Brain microvascular endothelial cell (primary cell): ENCODE measurements around the gene LCNL1.

Source experiments
- DNase-seq: peaks from one replicate; pipeline ENCODE4 v3.0.0-alpha.2; 2020
- H3K27ac ChIP-seq: fragments of 250-450 bp; sonication (Bioruptor Pico); 2 replicates; pipeline ENCODE4 v1.5.1; 2020; ENCODE audit warnings: mild to moderate bottlenecking, moderate library complexity
- H3K27me3 ChIP-seq: fragments of 250-450 bp; sonication (Bioruptor Pico); replicated peaks from 2 replicates; pipeline ENCODE4 v1.5.1; 2020; ENCODE audit warnings: mild to moderate bottlenecking
- H3K36me3 ChIP-seq: fragments of 250-450 bp; sonication (Bioruptor Pico); replicated peaks from 2 replicates; pipeline ENCODE4 v1.5.1; 2020; ENCODE audit warnings: mild to moderate bottlenecking
- H3K4me3 ChIP-seq: 2 replicates; pipeline ENCODE4 v1.5.1; 2011; ENCODE audit warnings: low read depth, mild to moderate bottlenecking, control low read depth, low read length, moderate library complexity
- in situ Hi-C: cut with HindIII; loops from 2 replicates; pipeline ENCODE4 v1.10.0; 2017; ENCODE audit warnings: low sequenced_read_pairs, low pct_ligation_motif_present
- TF ChIP-seq, protein P1 (sequence below): IDR thresholded peaks from 2 replicates; pipeline ENCODE4 v1.5.1; 2011; ENCODE audit warnings: low read depth, mild to moderate bottlenecking, moderate library complexity, low read length, control low read depth, inconsistent platforms; ENCODE audit errors: missing control alignments

Gene LCNL1

DNA sequence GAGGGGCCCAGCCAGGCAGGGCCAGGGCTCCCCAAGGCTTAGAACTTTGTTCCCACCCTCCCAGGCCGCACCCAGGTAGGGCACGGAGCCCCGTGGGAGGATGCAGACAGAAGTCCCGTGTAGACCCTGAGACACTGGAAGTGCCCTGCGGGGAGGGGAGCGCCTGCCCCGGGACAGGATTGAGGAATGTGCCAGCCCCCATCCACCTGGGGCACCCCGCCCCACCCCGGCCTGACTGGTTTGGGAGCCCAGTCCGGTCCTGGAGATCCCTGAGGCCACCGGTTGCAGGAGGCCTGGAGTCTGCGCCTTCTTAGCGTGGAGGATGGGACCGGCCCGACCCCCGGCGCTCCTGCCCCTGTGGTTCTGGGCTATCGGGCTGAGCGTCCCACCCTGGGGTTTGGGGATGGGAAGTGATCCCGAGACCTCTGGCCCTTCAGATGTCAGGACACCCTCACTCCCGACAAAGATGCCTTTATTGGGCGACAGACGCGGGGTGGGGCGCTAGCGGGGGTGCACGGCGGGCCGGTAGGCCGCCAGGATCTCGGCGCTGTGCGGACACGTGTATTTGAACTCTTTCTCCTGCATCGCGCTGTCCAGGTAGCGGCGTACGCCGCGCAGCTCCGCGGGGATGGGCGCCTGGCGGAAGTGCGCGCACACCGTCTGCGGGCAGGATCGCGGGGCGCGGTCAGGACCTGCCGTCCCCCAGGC, 11.5 kb downstream of the LCNL1 start:
- H3K27me3 ChIP-seq = no peaks in the 10 kb centered on the region
- in situ Hi-C loops = no loop called here
- TF ChIP-seq, protein P1, sequence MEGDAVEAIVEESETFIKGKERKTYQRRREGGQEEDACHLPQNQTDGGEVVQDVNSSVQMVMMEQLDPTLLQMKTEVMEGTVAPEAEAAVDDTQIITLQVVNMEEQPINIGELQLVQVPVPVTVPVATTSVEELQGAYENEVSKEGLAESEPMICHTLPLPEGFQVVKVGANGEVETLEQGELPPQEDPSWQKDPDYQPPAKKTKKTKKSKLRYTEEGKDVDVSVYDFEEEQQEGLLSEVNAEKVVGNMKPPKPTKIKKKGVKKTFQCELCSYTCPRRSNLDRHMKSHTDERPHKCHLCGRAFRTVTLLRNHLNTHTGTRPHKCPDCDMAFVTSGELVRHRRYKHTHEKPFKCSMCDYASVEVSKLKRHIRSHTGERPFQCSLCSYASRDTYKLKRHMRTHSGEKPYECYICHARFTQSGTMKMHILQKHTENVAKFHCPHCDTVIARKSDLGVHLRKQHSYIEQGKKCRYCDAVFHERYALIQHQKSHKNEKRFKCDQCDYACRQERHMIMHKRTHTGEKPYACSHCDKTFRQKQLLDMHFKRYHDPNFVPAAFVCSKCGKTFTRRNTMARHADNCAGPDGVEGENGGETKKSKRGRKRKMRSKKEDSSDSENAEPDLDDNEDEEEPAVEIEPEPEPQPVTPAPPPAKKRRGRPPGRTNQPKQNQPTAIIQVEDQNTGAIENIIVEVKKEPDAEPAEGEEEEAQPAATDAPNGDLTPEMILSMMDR = no peak
- H3K36me3 ChIP-seq = no peaks in the 10 kb centered on the region
- no peak overlapping the region for H3K27ac ChIP-seq
- DNase-seq = no peak
- H3K4me3 ChIP-seq = no peak overlapping the region

DNA sequence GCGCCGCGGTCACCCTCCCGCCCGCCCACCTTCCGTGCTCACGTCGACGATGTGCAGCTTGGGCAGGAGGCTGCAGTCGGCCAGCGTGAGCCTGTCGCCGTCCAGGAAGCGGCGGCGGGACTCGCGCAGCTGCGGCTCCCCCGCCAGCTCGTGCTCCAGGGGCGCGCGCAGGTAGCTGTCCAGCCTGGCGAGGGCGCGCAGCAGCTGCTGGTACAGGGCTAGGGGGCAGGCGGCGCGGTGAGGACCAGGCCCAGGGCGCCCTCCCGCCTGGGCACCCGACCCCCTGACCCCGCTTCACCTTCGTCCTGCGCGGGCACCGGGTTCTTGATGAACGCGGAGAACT, 12.1 kb downstream of the LCNL1 start:
- Histone ChIP-seq H3K4me3 (peak overlapping the region; percentile 9), H3K36me3 (no peaks in the 10 kb centered on the region), H3K27ac (no peak overlapping the region), H3K27me3 (no peaks in the 10 kb centered on the region)
- in situ Hi-C loops = no loop called here
- no peak for DNase-seq
- TF ChIP-seq, protein P1 = no peak

DNA sequence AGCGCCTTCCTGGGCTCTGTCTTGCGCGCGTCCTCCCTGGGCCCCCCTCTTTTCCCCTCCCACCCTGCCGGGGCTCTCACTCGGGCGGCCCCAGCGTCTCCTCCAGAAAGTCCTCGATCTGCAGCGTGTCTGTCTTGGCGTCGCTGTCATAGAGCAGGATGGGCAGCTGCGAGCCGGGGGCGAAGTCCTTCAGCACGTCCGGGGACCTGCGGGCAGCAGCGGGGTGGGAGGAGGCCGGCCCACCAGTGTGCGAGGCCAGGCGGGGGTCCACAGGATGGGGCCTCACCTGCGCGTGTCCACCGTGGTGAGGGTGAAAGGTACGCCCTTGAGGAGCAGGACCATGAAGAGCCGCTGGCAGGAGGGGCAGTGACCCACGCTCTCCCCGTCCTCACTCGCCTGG, 12.6 kb downstream of the LCNL1 start:
- in situ Hi-C loops = no loop called here
- peak overlapping the region; percentile 17 for H3K4me3 ChIP-seq

DNA sequence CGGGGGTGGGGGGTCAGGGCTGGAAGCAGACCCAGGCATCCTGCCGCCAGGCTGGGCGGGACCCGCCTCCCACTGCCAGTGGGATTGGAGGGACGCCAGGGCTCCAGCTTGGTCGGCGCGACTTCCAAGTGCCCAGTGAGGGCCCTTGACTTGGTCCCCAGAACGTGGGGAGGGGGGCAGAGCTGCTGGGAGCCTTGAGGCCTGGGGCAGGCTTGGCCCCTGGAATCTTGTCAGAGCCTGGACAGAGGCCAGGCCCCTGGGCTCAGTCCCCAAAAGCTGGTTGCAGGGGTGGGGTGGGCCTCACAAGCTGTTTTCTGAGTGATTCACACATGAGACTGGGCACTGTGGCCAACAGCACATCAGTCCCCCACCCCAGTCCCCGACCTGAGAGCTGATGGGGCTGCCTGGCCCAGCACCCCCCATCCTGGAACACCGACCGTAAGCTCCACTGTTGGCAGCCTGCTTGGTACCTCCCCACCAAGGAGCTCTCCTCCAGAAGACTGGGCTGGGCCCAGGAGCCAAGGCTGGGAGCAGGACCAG, 13.0 kb downstream of the LCNL1 start:
- Histone ChIP-seq H3K27ac (no peak overlapping the region), H3K27me3 (no peaks in the 10 kb centered on the region), H3K4me3 (peak overlapping the region; percentile 6), H3K36me3 (no peaks in the 10 kb centered on the region)
- DNase-seq = no peak
- TF ChIP-seq, protein P1 = no peak
- in situ Hi-C loops = no loop called here

More for the DNA sequence above, 12.6 kb downstream of the LCNL1 start:
- no peaks in the 10 kb centered on the region for H3K27me3 ChIP-seq
- TF ChIP-seq, protein P1 = no peak
- H3K27ac ChIP-seq = no peak overlapping the region
- no peaks in the 10 kb centered on the region for H3K36me3 ChIP-seq
- no peak for DNase-seq

DNA sequence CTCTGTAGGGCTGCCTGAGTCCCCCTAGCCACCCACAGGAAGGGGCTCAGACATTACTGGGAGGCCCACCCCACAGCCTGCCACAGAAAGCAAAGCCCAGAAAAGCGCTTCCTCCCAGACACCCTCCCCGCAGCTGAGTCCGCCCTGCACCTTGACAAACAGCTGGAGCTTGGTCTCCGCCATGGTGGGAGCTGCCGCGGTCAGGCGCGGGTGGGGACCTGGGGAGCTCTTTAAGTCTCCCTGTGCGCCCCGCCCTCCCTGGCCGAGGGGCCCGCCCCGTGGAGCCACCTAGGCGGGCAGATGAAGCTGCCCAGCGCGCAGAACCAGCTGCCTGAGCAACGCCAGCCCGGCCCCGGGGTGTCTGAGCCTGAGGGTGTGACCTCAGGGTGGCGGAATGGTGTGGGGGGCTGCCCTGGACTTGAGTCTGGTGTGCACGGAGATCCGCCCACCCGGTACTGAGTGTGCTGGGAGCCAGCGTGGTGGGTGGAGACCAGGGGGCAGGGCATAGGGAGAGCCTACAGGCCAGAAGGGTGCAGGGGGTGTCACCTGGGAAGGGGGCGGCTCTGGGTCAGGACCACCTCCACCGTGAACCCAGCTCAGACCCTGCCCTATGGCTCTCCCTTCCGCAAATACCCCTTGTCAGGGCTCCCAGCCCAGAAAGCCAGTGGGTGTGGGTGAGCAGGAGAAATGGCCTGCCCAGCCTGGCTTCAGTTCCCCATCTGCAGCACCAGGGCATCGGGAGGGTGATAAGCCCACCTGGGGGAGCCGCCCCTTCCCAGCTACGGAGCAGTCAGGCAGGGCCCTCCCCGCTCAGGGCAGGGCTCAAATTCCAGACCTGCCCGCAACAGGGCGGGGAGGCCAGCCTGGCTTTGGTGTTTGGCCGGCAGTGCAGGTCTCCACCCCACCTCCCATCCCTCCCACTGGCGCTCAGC, 13.8 kb downstream of the LCNL1 start, which contains the start of gene CLIC3:
TSS of gene CLIC3 (minus strand) at position 208 of the 932 bp plus-strand sequence. CDS start at position 183, 25 bp downstream.
- Histone ChIP-seq H3K4me3 (peak within 1 kb of the TSS; percentile 17), H3K27ac (no peak within 1 kb of the TSS)
- in situ Hi-C loops = no loop called here

More for the DNA sequence above, 13.8 kb downstream of the LCNL1 start, which contains the start of gene CLIC3:
- no peak for DNase-seq
- no peaks in the 10 kb centered on the region for H3K36me3 ChIP-seq
- TF ChIP-seq, protein P1 = no peak
- no peaks in the 10 kb centered on the region for H3K27me3 ChIP-seq
